Neuronal stem cell (in vitro differentiated cells): ENCODE data around the gene YBX2.
A peak's percentile ranks its signal among the peaks of the same experiment; 100 is the strongest.
"Not testable (repeated sequence)": the region's sequence is repeated elsewhere in the genome, so short reads cannot be mapped to it uniquely, and the experiment has no call there.

Source experiments
- DNase-seq: peaks from one replicate; pipeline ENCODE4 v3.0.0-alpha.2; 2013; ENCODE audit warnings: low spot score
- H2AFZ ChIP-seq: one replicate; pipeline ENCODE4 v1.6.1; 2013; ENCODE audit warnings: mild to moderate bottlenecking, low read length, inconsistent platforms
- H2AK5ac ChIP-seq: 2 replicates; pipeline ENCODE4 v1.6.1; 2013; ENCODE audit warnings: low read depth, mild to moderate bottlenecking, inconsistent platforms, low read length, moderate library complexity, mixed read lengths
- H2BK120ac ChIP-seq: 2 replicates; pipeline ENCODE4 v1.6.1; 2013; ENCODE audit warnings: low read depth, mild to moderate bottlenecking, inconsistent platforms, low read length, moderate library complexity, mixed read lengths
- H2BK12ac ChIP-seq: one replicate; pipeline ENCODE4 v1.6.1; 2013; ENCODE audit warnings: low read length, inconsistent platforms
- H2BK15ac ChIP-seq: 2 replicates; pipeline ENCODE4 v1.6.1; 2013; ENCODE audit warnings: mild to moderate bottlenecking, low read length, inconsistent platforms, mixed read lengths
- H2BK5ac ChIP-seq: one replicate; pipeline ENCODE4 v1.6.1; 2013; ENCODE audit warnings: inconsistent platforms, mild to moderate bottlenecking, low read length, moderate library complexity
- H3K14ac ChIP-seq: one replicate; pipeline ENCODE4 v1.6.1; 2013; ENCODE audit warnings: low read length, inconsistent platforms
- H3K18ac ChIP-seq: 2 replicates; pipeline ENCODE4 v1.6.1; 2013; ENCODE audit warnings: low read length, inconsistent platforms
- H3K23ac ChIP-seq: 2 replicates; pipeline ENCODE4 v1.6.1; 2013; ENCODE audit warnings: low read depth, mild to moderate bottlenecking, mixed read lengths, low read length, inconsistent platforms; ENCODE audit not compliant: poor library complexity
- H3K27ac ChIP-seq: replicated peaks from 3 replicates; pipeline ENCODE4 v1.5.1; 2013; ENCODE audit warnings: low read length, inconsistent platforms
- H3K27me3 ChIP-seq, 3 experiments: 2 replicates each; pipeline ENCODE4 v1.6.1; 2013; ENCODE audit warnings: low read length in 3 of 3, mild to moderate bottlenecking in 2 of 3, inconsistent platforms in 1 of 3, low read depth in 1 of 3, mixed read lengths in 1 of 3, moderate library complexity in 1 of 3; ENCODE audit not compliant: control insufficient read depth in 3 of 3, insufficient read depth in 3 of 3
- H3K36me3 ChIP-seq, 2 donors: replicated peaks in 1 of 2; 2 replicates each; pipeline ENCODE4 v1.6.1; 2013; ENCODE audit warnings: low read length in 2 of 2; ENCODE audit not compliant: control insufficient read depth in 2 of 2, insufficient read depth in 2 of 2
- H3K4ac ChIP-seq: 2 replicates; pipeline ENCODE4 v1.6.1; 2013; ENCODE audit warnings: inconsistent platforms, mild to moderate bottlenecking, low read length, moderate library complexity
- H3K4me1 ChIP-seq, 2 donors: 1 replicate in 1 of 2; 2 replicates in 1 of 2; pipeline ENCODE4 v1.6.1; 2013; ENCODE audit warnings: low read length in 2 of 2, low read depth in 1 of 2; ENCODE audit not compliant: control insufficient read depth in 2 of 2, insufficient read depth in 1 of 2
- H3K4me2 ChIP-seq: one replicate; pipeline ENCODE4 v1.6.1; 2013; ENCODE audit warnings: mild to moderate bottlenecking, low read length, inconsistent platforms; ENCODE audit not compliant: insufficient read depth, poor library complexity, severe bottlenecking
- H3K4me3 ChIP-seq, 2 donors: 2 replicates each; pipeline ENCODE4 v1.5.1; 2013; ENCODE audit warnings: low read length in 2 of 2, mild to moderate bottlenecking in 2 of 2, inconsistent platforms in 1 of 2, moderate library complexity in 1 of 2
- H3K79me1 ChIP-seq: one replicate; pipeline ENCODE4 v1.6.1; 2013; ENCODE audit warnings: low read depth, mild to moderate bottlenecking, inconsistent platforms, low read length, moderate library complexity
- H3K9ac ChIP-seq: one replicate; pipeline ENCODE4 v1.6.1; 2013; ENCODE audit warnings: mild to moderate bottlenecking, low read depth, low read length, inconsistent platforms; ENCODE audit not compliant: poor library complexity
- H3K9me3 ChIP-seq, 2 donors: replicated peaks in 1 of 2; 2 replicates each; pipeline versions ENCODE3 to v1.6.1; 2013; ENCODE audit warnings: low read length in 2 of 2, mild to moderate bottlenecking in 2 of 2, inconsistent platforms in 1 of 2, low read depth in 1 of 2, mixed read lengths in 1 of 2, moderate library complexity in 1 of 2; ENCODE audit not compliant: control insufficient read depth in 2 of 2, insufficient read depth in 1 of 2
- H4K8ac ChIP-seq: one replicate; pipeline ENCODE4 v1.6.1; 2013; ENCODE audit warnings: low read depth, mild to moderate bottlenecking, inconsistent platforms, low read length, moderate library complexity
- H4K91ac ChIP-seq: one replicate; pipeline ENCODE4 v1.6.1; 2013; ENCODE audit warnings: low read length, low read depth, mild to moderate bottlenecking, inconsistent platforms; ENCODE audit not compliant: poor library complexity
- WGBS, 2 donors: extraction: QIAGEN DNeasy Blood & Tissue Kit; methylation state at CpG; one replicate each; pipeline ENCODE4 v1.1.7; 2013; ENCODE audit warnings: missing lambda C conversion rate in 2 of 2, mixed read lengths in 1 of 2; ENCODE audit not compliant: insufficient read length in 2 of 2, insufficient replicate concordance in 1 of 2; ENCODE audit errors: extremely low coverage in 2 of 2; 5-methylcytosine and 5-hydroxymethylcytosine counted together

Gene YBX2

DNA sequence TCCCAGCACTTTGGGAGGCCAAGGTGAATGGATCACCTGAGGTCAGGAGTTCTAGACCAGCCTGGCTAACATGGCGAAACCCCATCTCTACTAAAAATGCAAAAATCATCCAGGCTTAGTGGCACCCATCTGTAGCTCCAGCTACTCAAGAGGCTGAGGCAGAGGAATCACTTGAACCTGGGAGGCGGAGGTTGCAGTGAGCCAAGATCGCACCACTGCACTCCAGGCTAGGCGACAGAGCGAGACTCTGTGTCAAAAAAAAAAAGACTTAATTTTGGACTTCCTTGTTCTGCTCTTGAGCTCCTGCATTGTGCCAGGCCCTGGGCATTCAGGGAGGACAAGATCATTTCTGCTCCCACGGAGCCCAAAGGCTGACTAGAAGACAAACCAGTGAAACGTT, 43.2 kb upstream of the YBX2 start:
- H3K4ac ChIP-seq, DNase-seq, H3K36me3 ChIP-seq, H4K8ac ChIP-seq, H2BK120ac ChIP-seq, H2BK15ac ChIP-seq, H3K23ac ChIP-seq, H2BK5ac ChIP-seq, H3K4me3 ChIP-seq, H3K27ac ChIP-seq, H4K91ac ChIP-seq, H2AFZ ChIP-seq, H2AK5ac ChIP-seq, H3K14ac ChIP-seq, H3K18ac ChIP-seq, H3K9me3 ChIP-seq, H3K9ac ChIP-seq, H3K79me1 ChIP-seq, H3K27me3 ChIP-seq, H3K4me2 ChIP-seq, H2BK12ac ChIP-seq: not testable (repeated sequence)
- peaks cover 4 to 12% of the 10 kb centered on the region in 2 donors for H3K4me1 ChIP-seq
- no CpG with 5 or more reads among the region's 7 CpGs for WGBS, 2 donors

DNA sequence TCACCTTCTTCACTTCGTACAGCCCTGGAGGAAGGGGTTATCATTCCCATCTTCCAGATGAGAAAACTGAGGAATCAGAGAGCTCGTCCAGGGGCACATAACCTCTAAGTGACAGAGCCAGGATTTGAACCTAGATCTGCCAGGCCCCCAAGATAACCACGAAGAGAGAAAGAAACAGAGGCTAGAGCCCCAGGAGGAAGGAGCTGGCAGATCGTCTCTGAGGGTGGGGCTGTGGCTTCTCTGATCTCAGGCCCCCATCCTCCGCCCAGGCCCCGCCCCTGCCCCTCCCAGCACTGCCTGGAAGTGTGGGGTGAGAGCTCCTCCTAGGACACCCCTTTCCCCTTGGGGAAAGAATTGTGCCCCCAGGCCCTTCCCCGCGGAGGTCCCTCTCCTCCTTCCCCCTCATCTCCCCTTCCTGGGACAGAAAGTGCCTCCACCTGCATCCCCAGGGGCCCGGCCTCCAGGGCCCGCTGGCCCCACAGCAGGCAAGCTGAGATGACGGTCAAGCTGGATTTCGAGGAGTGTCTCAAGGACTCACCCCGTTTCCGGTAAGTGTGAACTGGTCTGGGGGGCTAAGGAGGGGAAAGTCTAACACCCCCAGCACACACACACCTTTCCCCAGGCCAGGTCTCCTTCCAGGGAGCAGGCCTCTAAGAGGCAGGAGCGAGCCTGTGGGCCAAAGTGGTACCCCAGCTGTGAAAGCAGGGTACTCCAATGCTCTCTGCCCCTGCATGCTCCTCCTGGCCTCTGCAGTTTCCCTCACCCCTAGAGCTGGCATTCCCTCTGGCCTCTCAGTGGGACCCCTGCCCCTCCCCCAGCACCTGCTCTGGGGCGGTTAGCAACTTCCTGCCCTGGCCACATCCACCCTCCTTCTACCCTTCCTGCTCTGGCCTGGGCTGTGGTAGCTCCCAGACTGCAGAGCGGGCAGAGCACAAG, 42.1 kb upstream of the YBX2 start, which contains the start of gene ACAP1:
Gene ACAP1 (plus strand): TSS at position 290 of the 936 bp plus-strand sequence. CDS start 206 bp downstream, at position 496.
- Histone ChIP-seq H3K36me3 (no peaks in the 10 kb centered on the region), H3K27me3 (no peaks in the 10 kb centered on the region), H3K4ac (no peak within 1 kb of the TSS), H3K23ac (no peak within 1 kb of the TSS), H2AK5ac (no peak within 1 kb of the TSS), H3K4me2 (no peak within 1 kb of the TSS), H2BK120ac (no peak within 1 kb of the TSS), H3K18ac (peak within 1 kb of the TSS; percentile 68), H4K8ac (no peak within 1 kb of the TSS), H2BK12ac (no peak within 1 kb of the TSS), H3K4me3 (no peak within 1 kb of the TSS), H2BK5ac (no peak within 1 kb of the TSS), H3K27ac (no peak within 1 kb of the TSS), H3K4me1 (peaks cover 4 to 12% of the 10 kb centered on the region in 2 donors), H3K9me3 (no peaks in the 10 kb centered on the region), H3K14ac (no peak within 1 kb of the TSS), H4K91ac (peak within 1 kb of the TSS; percentile 72), H2AFZ (peak within 1 kb of the TSS; percentile 77), H3K79me1 (no peaks in the 10 kb centered on the region), H3K9ac (no peak within 1 kb of the TSS), H2BK15ac (peak within 1 kb of the TSS; percentile 19)
- no peak for DNase-seq
- WGBS, 2 donors = no CpG with 5 or more reads among the region's 17 CpGs

- H3K4ac ChIP-seq, H3K4me3 ChIP-seq, H2BK120ac ChIP-seq, H3K36me3 ChIP-seq, H3K14ac ChIP-seq, DNase-seq, H3K9me3 ChIP-seq, H3K18ac ChIP-seq, H3K4me2 ChIP-seq, H3K23ac ChIP-seq, H3K9ac ChIP-seq, H3K27ac ChIP-seq, H3K27me3 ChIP-seq, H2BK15ac ChIP-seq, H2BK12ac ChIP-seq, H3K79me1 ChIP-seq, H2AK5ac ChIP-seq, H2BK5ac ChIP-seq, H4K8ac ChIP-seq: not testable (repeated sequence)
- H4K91ac ChIP-seq = peak overlapping the region; percentile 72
- H3K4me1 ChIP-seq = peaks cover 6 to 15% of the 10 kb centered on the region in 2 donors
- WGBS, 2 donors = no CpG with 5 or more reads among the region's 13 CpGs
- H2AFZ ChIP-seq = peak overlapping the region; percentile 6
Measured at GRCh38 chr17:7335765-7336164, 41.3 kb upstream of the YBX2 start.

- H4K91ac ChIP-seq = no peak overlapping the region
- peak overlapping the region; percentile 60 for H3K9ac ChIP-seq
- H3K36me3 ChIP-seq = no peaks in the 10 kb centered on the region
- H2BK12ac ChIP-seq = no peak overlapping the region
- H2AK5ac ChIP-seq = peak overlapping the region; percentile 49
- no peak overlapping the region for H3K4me3 ChIP-seq
- no peaks in the 10 kb centered on the region for H3K79me1 ChIP-seq
- no peak overlapping the region for H3K4me2 ChIP-seq
- peak overlapping the region; percentile 27 for H3K18ac ChIP-seq
- H3K4me1 ChIP-seq = peaks cover 10 to 20% of the 10 kb centered on the region in 2 donors
- peak overlapping the region; percentile 19 for H2BK15ac ChIP-seq
- no peak for DNase-seq
- H3K4ac ChIP-seq = peak overlapping the region; percentile 44
- WGBS, 2 donors = no CpG with 5 or more reads among the region's 3 CpGs
- no peak overlapping the region for H2BK5ac ChIP-seq
- peak overlapping the region; percentile 6 for H2AFZ ChIP-seq
- no peak overlapping the region for H2BK120ac ChIP-seq
- no peak overlapping the region for H4K8ac ChIP-seq
- H3K14ac ChIP-seq = no peak overlapping the region
- peak overlapping the region; percentile 45 for H3K23ac ChIP-seq
- H3K27ac ChIP-seq = no peak overlapping the region
- no peaks in the 10 kb centered on the region for H3K27me3 ChIP-seq
- no peaks in the 10 kb centered on the region for H3K9me3 ChIP-seq
Measured at GRCh38 chr17:7334938-7335538, 40.6 kb upstream of the YBX2 start.
